HG02870 (cell line): ENCODE measurements around the gene MAST4.

ENCODE experiments used
- ATAC-seq: cut with Tn5 transposase; IDR thresholded peaks from one replicate; pipeline ENCODE4 v1.9.1; 2021; ENCODE audit warnings: mild to moderate bottlenecking, moderate library complexity; ENCODE audit not compliant: unreplicated experiment

Gene MAST4

DNA sequence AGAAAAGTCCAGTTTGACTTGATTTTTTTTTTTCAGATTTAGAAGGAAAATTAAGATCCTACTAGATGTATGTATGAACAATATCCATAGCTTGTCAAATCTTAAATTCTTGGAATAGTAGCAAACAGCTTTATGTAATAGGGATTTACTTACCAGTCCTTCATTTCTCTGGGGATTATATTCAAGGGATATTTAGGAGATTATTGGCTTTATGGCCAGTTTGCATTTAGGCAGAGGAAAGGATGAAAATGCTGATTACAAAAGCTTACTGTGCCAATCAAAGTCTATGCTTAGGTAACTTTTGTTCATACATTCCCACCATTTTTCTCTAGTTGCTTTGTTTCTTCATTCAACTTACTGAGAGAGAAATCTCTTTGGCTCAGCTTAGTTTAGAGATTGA lies 47.9 kb downstream of the MAST4 start:
- ATAC-seq = no peak

DNA sequence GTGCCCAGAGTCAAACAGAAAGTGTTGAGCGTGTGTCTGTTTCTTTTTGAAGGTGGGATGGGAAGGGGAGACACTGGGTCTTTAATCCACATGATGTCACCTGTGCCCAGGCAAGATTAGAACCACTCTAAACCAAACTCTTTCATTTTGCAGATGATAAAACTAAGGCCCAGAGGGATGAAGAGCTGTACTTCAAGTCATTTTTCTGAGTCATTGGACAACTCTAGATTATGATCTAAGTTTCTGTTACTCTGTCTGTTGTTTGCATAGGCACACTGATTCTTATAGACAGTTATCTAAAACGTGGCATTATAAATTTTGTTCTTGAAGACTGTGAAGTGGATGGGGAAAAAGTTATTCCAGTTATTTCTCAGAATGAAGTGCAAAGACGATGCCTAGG lies 48.8 kb downstream of the MAST4 start:
- ATAC-seq = no peak

GRCh38 chr5:66646570-66646969 lies 50.4 kb downstream of the MAST4 start:
- no peak for ATAC-seq

DNA sequence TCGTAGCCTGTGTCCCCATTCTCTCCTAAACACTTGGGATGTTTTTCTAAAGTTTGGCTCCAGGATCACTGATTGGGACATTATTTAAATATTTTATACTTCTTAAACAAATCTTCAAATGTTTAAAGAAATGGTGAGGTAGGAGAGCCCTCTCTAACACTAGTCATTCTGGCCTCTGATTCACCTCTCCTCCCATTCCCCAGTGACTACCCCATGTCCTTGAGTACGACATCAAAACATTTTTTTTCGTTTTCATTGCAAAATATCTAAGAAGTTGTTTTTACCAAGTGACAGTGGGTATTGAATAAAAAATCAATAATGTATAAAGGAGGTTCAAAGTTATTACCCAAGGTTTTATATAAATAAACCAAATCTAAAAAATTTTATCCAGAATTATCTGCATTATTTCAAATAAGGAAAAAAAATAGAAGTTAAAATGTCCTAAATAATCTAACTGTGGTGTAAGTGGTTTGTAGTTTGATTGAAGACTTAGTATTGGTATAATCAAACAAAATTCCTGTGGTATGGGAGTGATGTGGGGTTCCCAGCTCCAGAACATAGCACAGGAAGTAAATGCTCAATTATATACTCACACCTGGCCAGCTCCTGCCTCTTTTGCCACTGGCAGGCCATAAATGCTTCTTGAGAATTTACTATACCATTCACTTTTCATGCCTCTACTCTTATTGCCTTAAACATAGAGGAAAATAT lies 51.1 kb downstream of the MAST4 start:
- ATAC-seq = no peak

- ATAC-seq = no peak
These were observed 56.6 kb downstream of the MAST4 start for GRCh38 chr5:66652818-66653217.

GRCh38 chr5:66653325-66653724 lies 57.1 kb downstream of the MAST4 start:
- ATAC-seq = no peak

- no peak for ATAC-seq
These were observed 59.5 kb downstream of the MAST4 start for GRCh38 chr5:66655395-66656324.

DNA sequence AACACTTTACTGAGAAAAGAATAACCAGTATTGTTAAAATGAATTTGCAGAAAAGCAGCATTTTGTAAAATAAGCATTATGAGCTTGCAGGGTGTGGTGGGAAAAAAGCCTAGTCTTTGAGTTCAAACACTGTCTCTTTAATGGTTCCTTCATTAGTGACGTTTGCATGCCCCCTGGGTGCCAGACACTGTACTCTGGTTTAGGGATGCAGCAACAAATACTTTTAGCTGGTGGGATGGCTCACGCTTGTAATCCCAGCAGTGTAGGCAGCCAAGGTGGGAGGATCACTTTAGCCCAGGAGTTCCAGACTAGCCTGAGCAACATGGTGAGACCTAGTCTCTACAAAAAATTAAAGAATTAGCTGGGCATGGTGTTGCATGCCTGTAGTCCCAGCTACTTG lies 62.3 kb downstream of the MAST4 start:
- ATAC-seq = no peak

GRCh38 chr5:66659780-66660179 lies 63.6 kb downstream of the MAST4 start:
- ATAC-seq = no peak

GRCh38 chr5:66660396-66660795 lies 64.2 kb downstream of the MAST4 start:
- no peak for ATAC-seq

- no peak for ATAC-seq
These were observed 65.0 kb downstream of the MAST4 start for GRCh38 chr5:66661149-66661548.

DNA sequence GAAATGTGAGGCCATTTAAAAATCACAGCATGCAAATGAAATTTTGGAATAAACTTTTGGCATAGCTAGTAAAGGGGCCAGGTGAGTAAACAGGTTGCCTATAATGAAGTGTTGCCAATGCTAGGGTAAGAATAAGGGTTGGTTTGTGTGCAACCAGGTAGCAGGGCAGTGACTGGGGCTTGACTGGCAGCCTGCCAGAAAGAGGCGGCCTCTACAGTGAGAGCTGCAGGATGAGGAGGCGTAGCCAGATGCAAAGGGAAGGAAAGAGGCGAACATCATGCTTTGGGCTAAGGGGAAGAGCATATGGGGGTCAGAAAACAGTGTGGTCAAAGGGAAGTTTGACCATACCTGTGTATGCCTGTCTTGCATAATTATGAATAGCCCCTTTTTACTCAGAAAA lies 70.6 kb downstream of the MAST4 start:
- no peak for ATAC-seq

DNA sequence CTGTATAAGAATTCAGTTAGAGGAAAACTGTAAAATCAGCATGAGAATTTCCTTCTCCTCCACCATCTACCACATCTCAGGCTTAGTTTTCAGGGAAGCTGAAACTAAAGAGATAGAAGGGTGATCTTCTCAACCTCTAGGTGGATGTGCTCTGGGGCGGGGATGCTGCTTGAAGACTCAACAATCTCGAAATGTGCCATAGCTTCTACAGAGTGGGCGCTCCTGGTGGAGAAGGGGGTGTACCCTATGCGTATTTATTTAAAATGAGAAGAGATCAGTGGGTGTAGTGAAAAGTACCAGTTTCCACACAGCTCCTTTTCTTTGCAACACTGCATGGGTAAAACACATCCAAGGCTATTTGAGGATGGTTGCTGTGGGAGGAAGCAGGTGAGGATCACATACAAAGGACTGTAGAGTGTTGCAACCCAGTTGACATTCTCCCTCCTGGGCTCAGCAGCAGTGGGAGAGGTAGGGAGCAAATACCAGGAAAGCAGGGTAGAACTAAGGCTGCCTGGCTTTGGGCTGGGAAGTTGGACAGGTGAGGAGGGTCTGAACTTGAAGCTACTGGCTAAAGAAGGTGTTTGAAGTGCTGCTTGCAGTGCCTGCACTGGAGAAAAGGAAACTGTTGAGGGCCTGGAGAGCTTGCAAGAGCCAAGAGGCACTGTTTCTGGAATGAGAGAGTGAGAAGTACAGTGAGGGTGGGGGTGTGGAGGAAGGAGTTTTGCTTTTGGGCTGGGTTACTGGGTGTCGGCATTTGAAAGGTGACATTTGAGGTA lies 73.1 kb downstream of the MAST4 start:
- ATAC-seq = no peak

GRCh38 chr5:66669862-66670195 lies 73.6 kb downstream of the MAST4 start:
- no peak for ATAC-seq

GRCh38 chr5:66671305-66671704 lies 75.1 kb downstream of the MAST4 start:
- ATAC-seq = no peak

GRCh38 chr5:66674802-66675201 lies 78.6 kb downstream of the MAST4 start:
- no peak for ATAC-seq

- ATAC-seq = no peak
These were observed 79.2 kb downstream of the MAST4 start for GRCh38 chr5:66675406-66675805.

- ATAC-seq = no peak
These were observed 84.0 kb downstream of the MAST4 start for GRCh38 chr5:66680221-66680620.

- ATAC-seq = no peak
These were observed 84.6 kb downstream of the MAST4 start for GRCh38 chr5:66680804-66681203.

GRCh38 chr5:66684663-66685062 lies 88.5 kb downstream of the MAST4 start:
- no peak for ATAC-seq

- ATAC-seq = no peak
These were observed 93.5 kb downstream of the MAST4 start for GRCh38 chr5:66689522-66690220.
